ENCODE results near the gene WDR86.

The WDR86 gene

GRCh38 chr7:151393031-151393977 is 16.5 kb downstream of the WDR86 start:
- no peak for DNase-seq (ENCODE audit: low read depth in 2 of 3, low spot score in 1 of 3)

GRCh38 chr7:151392426-151392825 is 17.4 kb downstream of the WDR86 start:
- DNase-seq (ENCODE audit: low read depth in 2 of 3, low spot score in 1 of 3) = no peak

DNA sequence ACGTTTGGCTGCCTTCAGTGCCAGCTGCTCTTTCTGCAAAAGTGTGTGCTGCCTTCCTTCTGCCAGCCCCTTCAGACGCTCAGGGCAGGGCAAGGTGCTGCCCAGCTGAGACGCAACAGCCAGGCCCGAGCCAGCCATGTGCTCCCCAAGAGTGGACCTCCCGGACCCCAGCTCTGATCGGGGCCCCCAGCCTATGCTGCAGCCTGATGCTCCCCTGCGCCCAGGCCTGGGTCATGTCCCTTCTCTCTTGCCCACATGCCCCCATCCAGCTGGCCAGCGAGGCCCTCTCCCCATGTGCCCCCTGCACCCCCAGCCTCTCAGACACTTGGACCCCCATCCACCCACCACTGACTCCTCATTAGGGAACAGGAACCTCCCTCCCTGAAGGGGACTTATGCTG is 17.8 kb downstream of the WDR86 start:
- no peak for DNase-seq (ENCODE audit: low read depth in 2 of 3, low spot score in 1 of 3)

DNA sequence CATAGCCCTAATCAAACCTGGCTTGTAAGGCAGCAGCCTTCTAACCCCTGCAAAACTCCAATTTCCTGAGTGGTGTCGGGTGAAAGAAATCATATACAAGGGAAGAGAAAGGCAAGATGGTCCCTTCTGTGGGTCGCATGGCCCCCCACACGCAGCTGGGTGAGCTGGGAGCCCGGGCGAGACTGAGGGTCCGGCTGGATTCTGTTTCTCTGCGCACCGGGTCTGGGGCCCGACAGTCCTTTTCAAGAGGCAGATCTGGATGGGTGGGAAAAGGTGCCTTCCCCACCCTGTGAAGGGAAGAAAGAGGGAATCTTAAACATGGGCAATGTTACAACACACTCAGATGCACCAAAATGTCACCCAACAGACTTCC is 18.5 kb downstream of the WDR86 start:
- DNase-seq (ENCODE audit: low read depth in 2 of 3, low spot score in 1 of 3) = no peak

GRCh38 chr7:151390598-151391357 is 19.1 kb downstream of the WDR86 start:
- DNase-seq (ENCODE audit: low read depth in 2 of 3, low spot score in 1 of 3) = no peak

DNA sequence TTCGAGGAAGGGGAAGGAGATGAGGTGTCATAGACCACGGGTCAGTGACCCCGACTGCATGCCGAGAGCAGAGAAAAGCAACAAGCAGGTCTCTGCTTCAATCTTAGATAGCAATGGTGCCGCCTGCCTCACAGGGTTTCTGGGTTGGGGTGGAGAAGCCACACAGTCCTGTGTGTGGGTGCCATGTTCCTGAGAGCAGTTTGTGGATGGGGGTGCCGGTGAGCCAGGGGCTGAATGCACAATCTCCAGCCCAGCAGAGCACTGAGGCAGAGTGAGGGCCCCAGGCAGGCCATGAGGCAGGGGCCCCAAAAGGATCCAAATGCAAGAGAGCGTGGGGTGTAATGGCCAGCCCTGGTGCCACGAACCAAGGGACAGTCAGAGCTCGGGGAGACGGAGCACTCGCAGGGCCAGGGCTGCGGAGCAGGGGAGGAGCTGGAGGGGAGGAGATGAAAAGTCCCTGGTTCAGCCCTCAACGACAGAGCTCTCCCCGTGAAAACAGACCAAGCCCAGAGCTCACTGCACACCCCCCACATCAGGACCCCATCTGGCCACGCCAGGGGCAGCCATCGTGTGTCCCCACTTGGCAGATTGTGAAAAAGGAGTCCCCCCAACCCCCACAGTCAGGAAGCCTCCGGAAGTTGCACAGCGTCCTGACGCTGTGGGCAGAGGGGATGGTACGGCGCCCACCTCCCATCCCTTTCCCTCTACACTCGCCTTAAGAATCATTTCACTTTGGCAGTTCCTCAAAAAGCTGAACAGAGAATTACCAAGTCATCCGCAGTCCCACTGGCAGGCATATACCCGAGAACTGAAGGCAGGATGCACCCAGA is 19.9 kb downstream of the WDR86 start:
- no peak for DNase-seq (ENCODE audit: low read depth in 2 of 3, low spot score in 1 of 3)

DNA sequence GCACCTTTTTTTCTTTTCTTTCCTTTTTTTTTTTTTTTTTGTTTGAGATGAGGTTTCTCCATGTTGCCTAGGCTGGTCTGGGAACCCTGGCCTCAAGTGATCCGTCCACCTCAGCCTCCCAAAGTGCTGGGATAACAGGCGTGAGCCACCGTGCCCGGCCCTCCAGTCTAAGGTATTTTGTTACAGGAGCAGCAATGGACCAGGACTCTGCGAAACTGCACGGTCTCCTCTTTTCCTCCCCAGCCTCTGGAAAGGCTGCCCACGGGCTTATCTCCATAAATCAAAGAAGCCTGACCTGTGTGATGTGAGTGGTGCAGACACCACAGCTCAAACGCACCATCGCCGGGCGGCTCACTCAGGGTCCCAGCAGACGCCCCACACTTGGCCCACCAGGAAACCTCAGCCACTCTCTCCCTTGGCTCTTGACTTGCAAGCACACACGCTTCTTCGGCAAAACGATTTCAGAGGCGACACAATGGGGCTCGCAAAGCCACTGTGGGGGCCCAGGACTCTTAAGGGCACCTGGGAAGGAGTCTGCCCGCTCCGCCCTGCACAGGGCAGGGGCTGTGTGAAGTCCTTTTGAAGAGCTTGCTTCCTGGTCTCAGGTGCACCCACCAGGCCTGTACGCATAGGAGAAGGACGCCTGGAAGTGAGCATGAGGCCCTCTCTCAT is 20.6 kb downstream of the WDR86 start:
- no peak for DNase-seq (ENCODE audit: low read depth in 2 of 3, low spot score in 1 of 3)

DNA sequence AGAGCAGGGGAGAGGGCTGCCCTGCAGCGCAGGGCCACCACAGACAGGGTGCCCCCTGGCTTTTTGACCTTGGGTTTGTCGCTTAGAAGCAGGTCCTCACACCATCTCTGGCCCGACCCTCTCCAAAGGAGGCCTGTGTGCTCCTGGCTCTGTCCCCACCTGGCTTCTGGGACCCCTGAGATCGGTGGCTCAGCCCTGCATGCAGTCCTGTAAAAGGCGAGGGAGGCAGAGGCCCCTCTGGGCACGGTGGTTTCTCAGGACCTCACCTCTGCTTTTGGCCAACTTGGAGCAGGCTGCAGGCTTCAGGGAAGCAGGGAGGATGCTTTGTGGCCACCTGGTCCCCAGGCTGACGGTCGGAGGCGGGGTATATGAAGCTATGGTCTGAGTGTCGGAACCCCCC is 21.4 kb downstream of the WDR86 start:
- no peak for DNase-seq (ENCODE audit: low read depth in 2 of 3, low spot score in 1 of 3)

GRCh38 chr7:151388007-151388297 is 21.9 kb downstream of the WDR86 start:
- DNase-seq (ENCODE audit: low read depth in 2 of 3, low spot score in 1 of 3) = no peak

DNA sequence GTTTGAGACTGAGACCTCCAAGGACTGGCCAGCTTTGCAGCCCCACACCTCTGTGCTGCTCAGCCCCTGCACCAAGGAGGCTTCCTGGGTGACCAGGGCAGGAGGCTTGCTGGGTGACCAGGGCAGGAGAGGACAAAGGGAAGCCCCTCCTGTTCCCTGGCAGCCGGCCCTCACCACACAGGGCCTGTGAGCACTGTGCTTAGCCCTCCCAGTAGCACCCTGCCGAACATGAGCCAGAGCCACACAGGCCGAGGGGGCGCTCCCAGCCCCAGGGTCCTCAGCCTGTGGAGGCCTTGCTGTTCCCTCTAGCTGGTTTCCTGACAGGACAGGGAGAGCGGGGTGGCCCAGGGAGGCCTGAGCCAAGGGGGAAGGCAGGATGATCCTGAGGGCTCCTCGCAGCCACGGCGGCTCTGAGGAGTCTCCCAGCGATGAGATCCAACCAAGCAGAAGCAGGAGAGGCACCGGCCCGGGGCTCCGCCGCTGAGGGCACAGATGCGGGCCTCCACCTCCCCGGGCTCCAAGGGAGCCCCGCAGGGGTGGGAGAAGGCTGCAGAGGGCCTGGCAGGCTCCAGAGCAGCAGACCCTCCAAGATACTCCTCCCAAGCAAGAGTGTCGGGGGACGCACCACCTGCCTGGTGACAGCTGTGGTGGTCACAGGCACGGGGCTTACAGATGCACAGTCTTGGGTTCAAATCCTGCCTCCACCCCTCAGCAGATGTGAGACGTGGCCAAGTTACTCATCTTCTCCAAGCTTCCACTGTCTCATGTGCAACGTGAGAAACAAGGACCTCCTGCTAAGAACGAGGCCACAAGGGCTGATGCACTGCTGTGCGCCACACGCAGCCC is 22.5 kb downstream of the WDR86 start:
- no peak for DNase-seq (ENCODE audit: low read depth in 2 of 3, low spot score in 1 of 3)

GRCh38 chr7:151386301-151387160 is 23.3 kb downstream of the WDR86 start:
- no peak for DNase-seq (ENCODE audit: low read depth in 2 of 3, low spot score in 1 of 3)

DNA sequence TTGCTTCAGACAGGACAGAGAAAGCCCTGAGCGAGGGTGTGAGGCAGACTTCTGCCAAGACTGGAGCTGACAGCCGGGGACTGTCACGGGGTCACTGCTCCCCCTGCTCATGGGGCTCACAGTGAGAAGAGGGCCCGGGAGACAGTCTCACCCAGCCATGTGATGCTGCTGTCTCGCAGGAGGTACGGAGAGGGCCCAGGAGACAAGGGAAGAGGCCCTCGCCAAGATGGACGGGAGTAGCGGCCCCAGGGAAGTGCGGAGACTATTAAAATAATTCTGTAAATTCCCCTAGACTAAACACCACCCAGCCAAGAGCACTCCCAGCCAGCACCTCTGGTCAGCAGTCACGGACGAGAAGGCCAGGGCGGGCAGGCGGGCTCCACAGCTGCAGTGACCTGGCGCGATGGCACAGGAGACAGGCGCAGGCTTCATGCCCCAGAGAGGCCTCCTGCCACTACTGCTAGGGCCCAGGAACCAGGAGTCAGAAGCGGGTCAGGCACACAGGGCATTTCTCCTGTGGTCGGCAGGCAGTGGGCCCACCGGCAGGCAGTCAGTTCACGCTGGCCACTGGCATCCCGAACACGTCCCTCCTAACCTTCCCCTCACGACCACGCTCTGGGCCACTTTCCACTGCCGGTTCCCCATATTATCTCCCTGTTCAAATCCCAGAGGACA is 24.1 kb downstream of the WDR86 start:
- DNase-seq (ENCODE audit: low read depth in 2 of 3, low spot score in 1 of 3) = no peak

DNA sequence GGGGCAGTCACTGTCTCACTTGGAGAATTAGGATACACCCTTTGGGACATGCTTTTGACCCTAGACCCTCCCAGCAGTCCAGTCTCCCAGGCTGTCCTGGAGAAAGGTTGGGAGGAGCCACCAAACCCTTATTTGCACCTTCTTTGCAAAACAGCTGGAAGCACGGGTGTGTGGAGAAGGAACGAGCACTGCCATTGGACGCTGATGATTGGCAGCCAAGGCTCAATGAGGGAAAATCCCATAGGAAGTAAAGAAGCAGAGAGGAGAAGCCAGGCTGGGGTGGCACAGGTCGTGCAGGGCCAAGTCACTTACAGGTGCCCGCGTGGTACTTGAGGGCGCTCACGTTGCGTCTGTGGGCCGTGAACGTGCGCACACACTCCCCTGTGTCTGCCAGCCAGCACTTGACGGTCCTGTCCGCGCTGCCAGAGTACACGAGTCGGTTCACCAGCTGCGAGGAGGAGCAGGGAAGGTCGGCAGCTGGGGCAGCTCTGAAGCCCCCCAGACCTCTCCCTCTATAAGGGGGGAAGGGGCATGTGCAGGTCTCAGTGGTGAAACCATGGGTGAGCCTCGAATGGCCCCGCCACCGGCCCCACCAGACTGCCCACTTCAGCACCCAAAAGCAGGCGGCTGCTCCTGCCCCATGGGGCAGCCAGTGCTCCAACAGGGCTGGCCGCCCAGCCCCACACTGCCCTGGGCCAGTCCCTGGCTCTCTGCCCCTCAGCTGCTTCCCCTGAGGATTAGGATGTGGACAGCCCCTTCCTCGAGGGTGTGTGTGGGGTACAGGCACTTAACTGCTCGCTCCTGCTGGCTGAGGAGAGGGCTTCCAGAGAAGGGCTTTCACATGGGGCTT is 24.8 kb downstream of the WDR86 start:
- DNase-seq (ENCODE audit: low read depth in 2 of 3, low spot score in 1 of 3) = no peak

DNA sequence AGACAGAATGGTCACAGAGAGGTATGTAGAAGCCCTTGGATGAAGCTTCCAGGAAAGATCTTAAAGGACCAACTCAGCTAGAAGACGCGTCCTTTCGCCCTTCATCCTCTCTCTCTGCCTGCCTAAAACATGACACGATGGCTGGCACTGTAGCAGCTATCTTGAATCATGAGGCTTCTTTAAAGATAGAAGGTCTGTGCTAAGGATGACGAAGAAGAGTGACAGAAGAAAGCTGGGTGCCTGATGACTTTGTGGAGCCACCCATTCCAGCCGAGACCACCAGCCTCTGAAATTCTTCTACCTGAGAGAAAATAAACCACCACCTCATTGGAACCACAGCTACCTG is 25.5 kb downstream of the WDR86 start:
- DNase-seq (ENCODE audit: low read depth in 2 of 3, low spot score in 1 of 3) = no peak

DNA sequence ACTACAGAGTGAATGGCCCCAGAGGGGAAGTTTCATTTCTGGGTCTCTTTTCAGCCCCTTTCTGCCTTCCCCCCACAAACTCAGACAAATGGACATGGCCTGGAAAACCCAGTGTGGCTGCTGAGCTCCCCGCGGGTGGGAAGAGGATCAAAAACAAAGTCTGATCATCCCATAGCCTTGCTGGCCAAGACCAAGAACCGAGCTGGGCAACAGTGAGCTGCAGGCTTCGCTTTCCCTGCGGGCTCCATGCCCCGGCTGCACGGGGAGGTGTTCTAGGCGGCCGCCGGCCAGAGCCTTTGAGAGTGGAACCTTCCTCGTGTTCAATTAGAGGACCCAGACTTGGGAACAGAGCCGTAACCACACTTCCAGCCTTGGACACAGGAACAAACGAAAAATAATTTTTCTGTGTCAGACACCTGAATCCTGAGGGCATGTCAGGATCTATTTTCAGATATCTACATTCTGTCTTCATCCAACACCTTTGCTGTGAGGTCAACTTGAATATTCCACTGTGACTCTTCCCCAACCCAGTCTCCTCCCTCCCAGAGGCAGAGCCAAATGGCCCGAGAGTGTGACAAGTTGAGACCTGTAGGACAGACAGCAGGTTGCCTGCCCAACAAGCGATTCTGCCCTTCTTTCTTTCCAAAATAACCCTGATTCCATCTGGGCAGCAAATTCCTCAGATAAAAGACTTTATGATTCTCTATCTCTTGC is 26.0 kb downstream of the WDR86 start:
- no peak for DNase-seq (ENCODE audit: low read depth in 2 of 3, low spot score in 1 of 3)

- DNase-seq (ENCODE audit: low read depth in 2 of 3, low spot score in 1 of 3) = no peak
These were observed 27.6 kb downstream of the WDR86 start for GRCh38 chr7:151382079-151382885.

Data from stimulated activated CD4-positive, alpha-beta T cell treated with anti-CD3 and anti-CD28 coated beads, Interleukin-12 subunit alpha, Interleukin-12 subunit beta, amount 100 ng/mL, for 48 hours (primary cell).